Transverse colon (tissue), 4 donors: ENCODE data around the gene C2orf78.
A peak's percentile ranks its signal among the peaks of the same experiment; 100 is the strongest.

Experiments
- CTCF ChIP-seq, 5 experiments: fragments of 200-600 bp in 3 of 5; fragments of 450-650 bp in 2 of 5; sonication (generic) in 3 of 5; IDR thresholded peaks; 1 replicate in 2 of 5; 2 replicates in 3 of 5; pipeline ENCODE4 v1.5.1; 2016 to 2017; ENCODE audit warnings: antibody characterized with exemption in 5 of 5, inconsistent platforms in 3 of 5, mild to moderate bottlenecking in 2 of 5, moderate library complexity in 1 of 5
- EP300 ChIP-seq: sonication (generic); formaldehyde crosslinking; IDR thresholded peaks from one replicate; pipeline ENCODE4 v1.6.1; 2017; ENCODE audit warnings: antibody characterized with exemption, low read depth
- POLR2A ChIP-seq: fragments of 450-650 bp; IDR thresholded peaks from one replicate; pipeline ENCODE4 v1.6.1; 2016; ENCODE audit warnings: antibody characterized with exemption, mild to moderate bottlenecking, moderate library complexity
- POLR2AphosphoS5 ChIP-seq, 3 donors: sonication (generic); formaldehyde crosslinking; IDR thresholded peaks; one replicate each; pipeline ENCODE4 v1.6.1; 2016; ENCODE audit warnings: antibody characterized with exemption in 3 of 3

- no peak for TF ChIP-seq POLR2AphosphoS5 (IDR thresholded peaks at IDR 0.05)
- peak; percentile 32 to 52 (median 40) for TF ChIP-seq CTCF (IDR thresholded peaks at IDR 0.05)
- no peak for TF ChIP-seq POLR2A
- no peak for TF ChIP-seq EP300
Observed at GRCh38 chr2:73827018-73827417, 43.0 kb downstream of the C2orf78 start.
